ENCODE measurements around the gene CLSTN2.

- no peak for TF ChIP-seq CTCF (conservative IDR thresholded peaks at IDR 0.05)
- no peak for TF ChIP-seq EZH2 (IDR thresholded peaks at IDR 0.05; ENCODE audit: low read depth)
Observed at GRCh38 chr3:140467796-140468315, 532.9 kb downstream of the CLSTN2 start.

Measured in PC-9 (cell line).